HG02798 (cell line): Measurements from ENCODE around the gene DDX46.
"Not testable (repeated sequence)": the region's sequence is repeated elsewhere in the genome, so short reads cannot be mapped to it uniquely, and the experiment has no call there.

Experiments used
- ATAC-seq: cut with Tn5 transposase; IDR thresholded peaks from one replicate; pipeline ENCODE4 v1.9.1; 2021; ENCODE audit warnings: mild to moderate bottlenecking; ENCODE audit not compliant: unreplicated experiment, poor library complexity

DDX46 gene

DNA sequence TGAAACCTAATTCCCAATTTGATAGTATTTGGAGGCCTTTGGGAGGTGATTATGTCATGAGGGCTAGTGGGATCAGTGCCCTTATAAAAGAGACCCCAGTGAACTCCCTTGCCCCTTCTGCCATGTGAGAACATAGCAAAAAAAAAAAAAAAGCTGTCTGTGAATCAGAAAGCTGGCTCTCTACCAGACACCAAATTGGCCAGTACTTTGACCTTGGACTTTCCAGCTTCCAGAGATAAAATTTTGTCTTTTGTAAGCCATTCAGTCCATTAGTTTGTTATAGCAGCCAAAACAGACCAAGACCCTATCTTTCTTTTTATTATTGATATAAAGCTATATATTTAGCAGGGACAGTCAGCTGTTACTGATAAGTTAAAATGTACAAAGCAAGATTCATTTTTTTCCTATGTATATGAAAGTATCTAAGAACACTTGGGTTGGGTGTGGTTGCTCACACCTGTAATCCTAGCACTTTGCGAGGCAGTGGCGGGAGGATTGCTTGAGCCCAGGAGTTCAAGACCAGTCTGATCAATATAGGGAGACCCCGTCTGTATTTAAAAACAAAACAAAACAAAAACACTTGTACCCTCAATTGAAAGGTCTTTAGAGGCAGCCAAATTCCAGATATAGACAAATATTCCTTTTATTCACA, 79.1 kb downstream of the DDX46 start:
- no peak for ATAC-seq

DNA sequence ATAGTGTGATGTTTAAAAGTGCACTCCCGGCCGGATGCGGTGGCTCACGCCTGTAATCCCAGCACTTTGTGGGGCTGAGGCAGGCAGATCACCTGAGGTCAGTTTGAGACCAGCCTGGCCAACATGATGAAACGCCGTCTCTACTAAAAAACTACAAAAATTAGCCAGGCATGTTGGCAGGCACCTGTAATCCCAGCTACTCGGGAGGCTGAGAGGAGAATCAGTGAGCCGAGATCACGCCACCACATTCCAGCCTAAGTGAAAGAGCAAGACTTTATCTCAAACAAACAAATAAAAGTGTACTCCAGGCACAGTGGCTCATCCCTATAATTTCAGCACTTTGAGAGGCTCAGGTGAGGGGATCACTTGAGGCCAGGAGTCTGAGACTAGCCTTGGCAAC, 79.8 kb downstream of the DDX46 start:
- not testable (repeated sequence) for ATAC-seq

DNA sequence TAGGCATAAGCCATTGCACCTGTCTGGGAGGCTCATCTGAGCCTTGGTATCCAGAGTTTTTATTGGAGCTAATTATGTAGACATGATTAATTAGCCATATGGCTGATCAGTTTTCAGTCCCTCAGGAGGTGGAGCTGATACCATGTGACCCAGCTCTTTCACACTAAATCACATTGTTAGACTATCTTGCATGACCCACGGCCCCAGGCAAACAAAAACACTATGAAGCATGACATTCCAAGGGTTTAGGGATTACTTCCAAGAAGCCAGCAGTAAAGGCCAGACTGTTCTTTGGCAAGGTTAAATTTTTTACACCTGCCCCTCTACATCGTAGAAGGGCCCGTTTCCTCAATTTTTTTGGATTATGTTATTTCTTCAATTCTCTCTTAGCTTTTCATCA, 82.2 kb downstream of the DDX46 start:
- no peak for ATAC-seq

DNA sequence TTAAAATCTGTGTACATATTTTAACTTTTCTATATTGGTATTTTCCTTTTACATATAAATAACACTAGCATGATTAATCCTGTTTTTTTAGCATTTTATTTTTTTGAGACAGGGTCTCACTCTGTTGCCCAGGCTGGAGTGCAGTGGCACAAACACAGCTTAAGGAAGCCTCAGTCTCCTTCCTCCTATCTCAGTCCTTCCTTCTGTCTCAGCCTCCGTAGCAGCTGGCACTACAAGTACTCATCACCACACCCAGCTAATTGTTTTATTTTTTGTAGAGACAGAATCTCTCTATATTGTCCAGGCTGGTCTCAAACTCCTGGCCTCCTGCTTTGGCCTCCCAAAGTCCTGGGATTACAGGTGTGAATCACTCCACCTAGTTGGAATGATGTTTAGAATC, 85.7 kb downstream of the DDX46 start:
- ATAC-seq = no peak

DNA sequence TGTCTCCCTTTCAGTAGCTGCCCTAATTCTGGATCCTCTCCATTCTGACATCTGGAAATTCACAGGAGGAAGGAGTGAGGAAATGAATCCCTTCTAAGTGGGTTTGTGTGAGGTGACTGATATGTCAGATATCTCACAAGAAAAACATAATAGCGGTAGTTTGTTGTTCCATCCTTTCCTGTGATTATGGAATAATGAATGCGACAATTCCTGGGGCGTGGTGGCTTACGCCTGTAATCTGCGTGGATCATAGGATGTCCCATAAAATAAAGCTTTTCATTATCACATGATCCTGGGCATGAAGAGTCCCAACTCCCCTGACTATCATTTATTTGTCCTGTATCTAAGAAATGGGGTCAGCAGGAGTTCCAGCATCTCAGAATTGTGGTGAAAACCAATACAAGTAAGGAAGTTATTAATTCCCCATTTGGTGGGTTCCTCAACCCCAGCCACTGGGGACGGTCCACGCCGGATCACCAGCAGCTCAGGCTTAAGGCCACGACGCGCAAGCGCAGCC, 86.8 kb downstream of the DDX46 start:
- no peak for ATAC-seq

DNA sequence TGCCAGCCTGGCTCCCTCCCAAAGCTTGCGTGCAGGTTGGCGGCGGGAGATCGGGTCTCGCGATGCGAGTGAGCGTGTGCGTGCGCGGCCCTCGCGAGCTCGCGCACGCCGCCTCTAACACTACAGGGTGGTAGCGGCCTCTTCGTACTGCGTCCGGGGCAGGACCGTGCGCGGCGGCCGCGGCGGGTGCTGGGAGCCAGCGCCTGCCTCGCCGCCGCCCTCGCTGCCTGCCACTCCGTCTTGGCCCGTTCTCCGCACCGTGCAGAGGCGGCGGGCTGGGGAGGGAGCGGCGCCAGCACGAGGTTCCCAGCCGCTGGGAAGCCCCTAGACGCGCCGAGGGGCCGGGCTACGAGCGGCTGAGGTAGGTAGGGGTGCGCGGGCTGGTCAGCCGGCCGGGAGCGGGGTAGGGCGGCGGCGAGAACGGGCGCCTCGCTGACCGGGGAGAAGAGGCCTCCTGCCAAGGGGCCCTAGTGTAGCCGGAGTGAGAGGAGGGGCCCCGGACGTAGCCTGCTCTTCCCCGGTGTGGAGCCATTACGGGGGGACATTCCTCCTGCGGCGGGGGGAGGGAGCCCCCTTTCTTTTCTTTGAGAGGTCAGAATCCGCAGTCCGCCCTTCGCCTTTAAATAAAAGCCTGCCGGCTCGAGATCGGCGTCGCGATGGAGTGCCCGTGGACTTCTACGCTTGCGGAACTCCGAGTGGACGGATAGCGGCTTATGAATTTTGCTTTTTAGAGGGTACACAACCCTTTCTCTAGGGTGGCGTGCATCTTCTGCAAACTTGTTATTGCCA, 87.5 kb downstream of the DDX46 start, which contains the start of gene C5orf24:
C5orf24 (plus strand) TSS at position 117 of the 789 bp plus-strand sequence. CDS start 8,933 bp downstream, outside the sequence.
- peak; percentile 96 for ATAC-seq

DNA sequence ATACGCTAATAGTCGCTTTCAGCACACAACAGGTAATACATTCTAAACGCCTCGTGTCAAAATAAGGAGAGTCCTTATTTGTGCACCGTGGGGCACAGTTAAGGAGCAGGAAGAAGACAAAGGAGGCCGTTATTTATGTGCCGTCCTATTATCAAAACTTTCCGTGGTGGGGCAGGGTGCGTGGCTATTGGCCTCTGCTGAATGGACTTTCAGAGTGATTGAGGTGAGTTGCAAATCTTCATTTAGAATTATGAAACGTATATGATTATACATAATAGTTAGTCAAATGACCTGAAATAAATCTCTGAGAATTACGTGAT, 88.0 kb downstream of the DDX46 start:
- ATAC-seq = peak; percentile 3

DNA sequence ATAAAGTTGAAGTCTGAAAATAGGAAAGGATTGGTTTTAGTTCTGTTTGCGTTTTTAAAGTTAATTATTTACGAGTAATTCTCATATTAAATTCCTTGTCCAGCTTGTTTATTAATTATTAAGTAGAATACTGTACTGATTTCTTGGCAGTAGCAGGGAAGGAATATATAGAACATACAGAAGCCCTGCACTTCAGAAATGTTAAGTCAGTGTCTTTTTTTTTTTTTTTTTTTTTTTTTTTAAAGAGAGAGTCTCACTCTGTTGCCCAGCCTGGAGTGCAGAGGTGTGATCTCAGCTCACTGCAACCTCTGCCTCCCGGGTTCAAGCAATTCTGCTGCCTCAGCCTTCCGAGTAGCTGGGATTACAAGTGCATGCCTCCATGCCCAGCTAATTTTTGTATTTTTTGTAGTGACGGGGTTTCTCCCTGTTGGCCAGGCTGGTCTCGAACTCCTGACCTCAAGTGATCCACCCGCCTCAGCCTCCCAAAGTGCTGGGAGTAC, 90.9 kb downstream of the DDX46 start:
- ATAC-seq = not testable (repeated sequence)

DNA sequence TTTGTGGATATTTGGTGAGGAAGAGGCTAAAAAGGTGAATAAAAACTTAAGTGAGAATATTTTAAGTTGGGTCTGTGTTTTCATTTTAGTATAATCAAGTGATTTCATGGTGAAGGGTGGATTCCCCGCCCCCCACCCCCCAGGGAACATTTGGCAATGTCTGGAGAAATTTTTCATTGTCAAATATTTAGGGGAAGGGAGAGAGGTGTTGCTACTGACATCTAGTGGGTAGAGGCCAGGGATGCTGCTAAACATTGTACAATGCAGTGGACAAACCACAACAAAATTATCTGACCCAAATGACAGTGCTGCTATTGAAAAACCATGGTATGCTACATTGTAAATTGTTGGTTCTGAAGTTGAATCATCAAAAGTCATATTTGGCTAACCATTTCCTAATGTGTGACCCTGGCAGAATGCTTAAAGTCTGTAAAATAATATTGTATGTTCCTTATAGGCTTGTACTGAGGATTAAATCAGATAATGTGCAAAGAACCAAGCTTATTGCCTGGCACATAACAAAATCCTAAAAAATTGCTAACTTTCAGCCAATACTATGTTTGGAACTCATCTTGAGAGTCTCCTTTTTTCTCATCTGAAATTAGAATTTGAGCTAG, 92.8 kb downstream of the DDX46 start:
- ATAC-seq = no peak

DNA sequence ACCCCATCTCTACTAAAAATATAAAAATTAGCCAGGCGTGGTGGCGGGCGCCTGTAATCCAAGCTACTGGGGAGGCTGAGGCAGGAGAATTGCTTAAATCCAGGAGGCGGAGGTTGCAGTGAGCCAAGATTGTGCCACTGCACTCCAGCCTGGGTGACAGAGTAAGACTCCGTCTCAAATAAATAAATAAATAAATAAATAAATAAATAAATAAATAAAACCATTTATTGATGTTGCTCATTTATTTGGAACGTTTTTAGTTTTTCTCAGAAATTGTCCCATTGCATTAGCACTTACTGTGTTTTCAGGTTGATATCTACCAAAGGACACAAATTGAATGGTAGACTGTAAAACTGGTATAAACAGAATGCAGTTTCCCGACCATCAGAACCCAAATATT, 97.9 kb downstream of the DDX46 start:
- ATAC-seq = not testable (repeated sequence)

DNA sequence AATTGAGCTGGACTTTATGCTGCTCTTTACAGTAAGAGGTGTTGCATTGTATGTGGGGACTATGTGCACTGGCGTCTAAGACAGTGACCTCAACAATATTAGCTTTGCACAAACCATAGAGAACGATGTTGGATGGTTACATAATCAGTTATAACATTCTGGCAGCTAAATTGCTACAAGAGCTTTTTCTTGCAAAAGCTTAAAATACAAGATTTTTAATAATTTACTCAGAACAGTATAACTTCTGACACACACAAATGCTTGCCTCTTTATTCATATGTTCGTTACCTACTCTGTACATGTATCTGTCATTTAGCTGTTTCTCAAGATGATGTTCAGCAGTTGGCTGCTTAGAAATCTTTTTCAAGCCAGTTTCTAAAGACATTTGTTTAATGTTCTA, 98.8 kb downstream of the DDX46 start:
- no peak for ATAC-seq

DNA sequence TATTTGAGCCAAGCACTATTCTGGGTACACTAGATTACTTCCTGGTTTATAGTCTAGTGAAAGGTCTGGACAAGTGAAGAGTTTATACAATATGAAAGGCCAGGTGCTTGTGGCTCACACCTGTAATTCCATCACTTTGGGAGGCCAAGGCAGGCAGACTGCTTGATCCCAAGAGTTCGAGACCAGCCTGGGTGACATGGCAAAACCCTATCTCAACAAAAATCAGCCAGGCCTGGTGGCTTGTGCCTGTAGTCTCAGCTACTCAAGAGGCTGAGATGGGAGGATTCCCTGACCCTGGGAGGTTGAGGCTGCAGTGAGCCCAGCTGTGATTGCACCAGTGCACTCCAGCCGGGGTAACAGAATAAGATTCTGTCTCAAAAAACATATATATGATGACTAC, 106.1 kb downstream of the DDX46 start:
- no peak for ATAC-seq

DNA sequence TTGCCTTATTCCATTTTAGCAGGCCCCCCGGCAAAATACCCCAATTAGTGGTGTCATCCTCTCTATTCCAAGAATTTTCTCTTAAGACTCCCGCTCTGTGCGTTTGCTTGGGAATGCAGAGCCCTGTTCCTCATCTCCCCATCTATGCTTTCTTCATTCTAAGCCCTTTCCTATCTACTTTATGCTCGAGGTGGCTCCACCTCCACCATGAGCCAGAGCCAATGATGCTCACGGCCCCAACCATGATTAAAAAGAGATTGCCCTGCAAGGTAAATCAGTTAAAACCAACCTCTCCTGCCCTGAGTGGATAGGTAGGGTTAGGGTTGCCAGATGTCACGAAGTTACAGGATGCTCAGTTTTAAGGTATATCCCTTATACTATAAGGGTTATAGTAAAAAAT, 114.9 kb downstream of the DDX46 start:
- ATAC-seq = no peak

DNA sequence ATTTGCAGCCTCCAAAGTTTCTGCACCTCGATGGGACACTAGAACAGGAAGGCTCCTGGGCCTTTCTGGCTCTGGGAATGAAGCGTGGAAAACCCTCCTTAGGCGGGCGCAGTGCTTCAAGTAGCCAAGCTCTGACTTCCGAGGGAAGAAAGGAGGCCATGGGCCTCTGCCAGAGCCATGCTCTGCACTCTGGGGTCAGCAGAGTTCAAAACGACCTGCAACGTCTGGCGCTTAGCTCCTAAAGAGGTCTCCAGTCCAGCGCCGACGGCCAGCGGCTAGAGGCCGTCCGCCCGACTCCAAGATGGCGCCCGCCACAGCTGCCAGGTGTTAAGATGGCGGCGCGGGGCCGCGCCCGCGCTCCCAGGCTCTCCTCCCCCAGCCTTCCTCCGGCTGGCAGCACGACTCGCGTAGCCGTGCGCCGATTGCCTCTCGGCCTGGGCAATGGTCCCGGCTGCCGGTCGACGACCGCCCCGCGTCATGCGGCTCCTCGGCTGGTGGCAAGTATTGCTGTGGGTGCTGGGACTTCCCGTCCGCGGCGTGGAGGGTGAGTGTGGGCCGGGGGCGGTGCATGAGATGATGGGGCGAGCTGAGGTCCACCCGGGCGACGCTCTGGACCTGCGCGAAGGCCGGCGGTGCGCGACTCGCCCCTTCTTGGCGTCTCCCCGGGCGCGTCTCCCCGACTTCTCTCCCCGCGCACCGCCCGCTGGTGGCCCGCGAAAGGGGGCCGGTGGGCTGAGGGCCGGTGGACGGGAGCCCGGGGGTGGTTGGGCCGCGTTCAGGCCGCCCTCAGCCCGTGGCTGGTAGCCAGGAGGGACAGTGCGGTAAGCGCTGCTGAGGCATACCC, 115.6 kb downstream of the DDX46 start, which contains the start of gene TXNDC15:
TXNDC15 (plus strand) TSS at position 385 of the 844 bp plus-strand sequence; CDS start at position 442, 57 bp downstream.
- peak; percentile 85 for ATAC-seq

DNA sequence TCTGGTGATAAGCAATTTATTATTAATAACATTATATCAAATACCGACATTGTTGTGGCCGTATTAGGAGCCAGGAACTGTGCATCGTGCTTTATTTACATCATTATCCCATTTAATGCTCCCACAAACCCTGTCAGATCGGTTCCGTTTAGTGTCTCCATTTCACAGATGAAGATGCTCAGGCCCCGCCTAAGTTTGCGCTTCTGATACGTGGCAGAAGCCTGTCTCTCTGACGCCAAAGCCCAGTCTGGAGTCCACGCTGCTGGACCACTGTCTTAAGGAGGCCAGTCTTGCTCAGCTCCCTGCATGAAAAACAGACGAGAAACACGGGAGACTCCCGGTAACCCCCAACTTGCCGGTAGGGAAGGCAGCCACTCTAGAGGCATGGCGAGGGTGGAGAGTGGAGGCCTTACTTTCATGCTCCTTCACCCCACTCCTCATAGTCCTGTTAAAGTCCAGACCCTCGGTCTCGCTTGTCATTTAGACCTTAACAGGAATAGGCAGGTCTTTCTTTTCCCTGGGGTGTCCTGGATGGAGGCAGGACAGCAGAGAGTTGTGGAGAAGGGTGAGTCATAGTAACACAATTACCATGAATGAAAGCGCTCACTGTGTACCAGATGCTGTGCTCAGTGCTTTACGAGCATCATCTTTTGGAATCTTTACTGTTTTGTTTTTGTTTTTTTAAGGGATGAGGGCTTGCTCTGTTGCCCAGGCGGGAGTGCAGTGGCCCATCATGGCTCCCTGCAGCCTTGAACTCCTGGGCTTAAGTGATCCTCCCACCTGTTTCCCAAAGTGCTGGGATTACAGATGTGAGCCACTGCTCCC, 116.5 kb downstream of the DDX46 start:
- peak; percentile 28 for ATAC-seq

DNA sequence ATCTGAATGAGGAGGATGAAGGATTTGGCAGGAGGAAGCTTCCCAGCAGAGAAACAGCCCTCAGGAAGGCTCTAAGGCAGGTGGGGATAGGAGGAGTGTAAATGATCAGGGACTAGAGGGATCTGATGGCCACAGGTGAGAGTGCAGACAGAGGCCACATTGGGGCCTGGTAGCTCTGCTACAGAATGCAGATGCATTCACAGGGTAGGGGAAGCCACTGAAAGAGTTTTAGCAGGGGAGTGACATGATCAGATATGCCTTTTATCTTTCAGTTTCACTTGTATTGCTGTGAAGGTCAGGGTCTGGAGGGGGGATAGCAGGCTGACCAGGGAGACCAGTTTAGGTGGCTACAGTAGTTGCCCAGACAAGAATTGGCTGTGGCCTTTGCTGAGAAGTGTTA, 118.6 kb downstream of the DDX46 start:
- peak; percentile 29 for ATAC-seq

DNA sequence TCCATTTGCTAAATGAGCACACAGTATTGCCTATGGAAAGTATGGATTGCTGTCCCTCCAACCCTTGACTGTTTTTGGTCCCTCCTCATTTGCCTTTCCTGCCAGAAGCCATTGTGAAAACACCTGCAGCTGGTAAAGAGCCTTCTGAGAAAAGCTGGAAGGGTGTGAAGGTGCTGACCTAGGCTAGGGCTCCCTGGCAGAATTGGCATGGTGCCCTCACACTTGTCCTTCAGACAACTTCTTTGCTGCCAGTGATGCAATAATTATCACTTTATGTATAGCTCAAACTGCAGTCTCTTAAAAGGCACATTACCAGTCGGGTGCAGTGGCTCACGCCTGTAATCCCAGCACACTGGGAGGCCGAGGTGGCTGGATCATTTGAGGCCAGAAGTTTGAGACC, 119.8 kb downstream of the DDX46 start:
- no peak for ATAC-seq

DNA sequence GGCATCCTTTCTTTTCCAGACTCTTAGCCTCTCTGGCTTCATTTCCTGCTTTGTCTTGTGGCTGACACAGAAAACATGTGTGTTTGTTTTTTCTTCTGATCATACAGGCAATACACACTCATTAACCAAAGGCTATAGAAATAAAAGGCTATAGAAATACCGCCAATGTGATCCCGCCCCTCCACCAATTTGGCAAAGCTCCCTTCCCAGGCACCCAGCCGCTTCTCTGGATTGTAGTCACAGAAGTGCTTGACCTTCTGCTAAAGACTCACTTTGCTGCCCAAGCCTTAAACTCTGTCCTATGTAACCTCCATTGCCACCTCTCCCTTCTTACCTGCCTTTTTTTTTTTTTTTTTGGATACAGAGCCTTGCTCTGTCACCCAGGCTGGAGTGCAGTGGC, 120.9 kb downstream of the DDX46 start:
- no peak for ATAC-seq
